SK-N-SH (cell line): Measurements from ENCODE around the gene MATN4. TPM values are rescaled to one million over a fixed set of nuclear protein-coding genes. Genes with fewer than 3 reads are reported as not detected.

Source experiments
- CTCF ChIA-PET: fragments of 300-600, 350-600 bp; formaldehyde crosslinking; extraction: SDS; loops from one replicate; lab custom pipeline; 2021; lab: Yijun Ruan, JAX
- POLR2A ChIA-PET: fragments of 350-600 bp; sonication (Branson Sonifier 250); formaldehyde crosslinking; extraction: SDS; loops from one replicate; lab custom pipeline; 2020; ENCODE audit warnings: antibody characterized with exemption, inconsistent platforms; lab: Yijun Ruan, JAX
- DNase-seq: peaks from one replicate; pipeline ENCODE4 v3.0.0; 2012
- H2AFZ ChIP-seq: fragments of 200-600 bp; sonication (generic); 2 replicates; pipeline ENCODE4 v1.8.1; 2016; ENCODE audit warnings: antibody characterized with exemption, mild to moderate bottlenecking, low read depth
- H3F3A ChIP-seq: fragments of 200-600 bp; sonication (generic); replicated peaks from 2 replicates; pipeline ENCODE3; 2016; ENCODE audit warnings: antibody characterized with exemption, mild to moderate bottlenecking; ENCODE audit not compliant: insufficient read depth
- H3K27ac ChIP-seq, 2 experiments: fragments of 200-500 bp in 1 of 2; fragments of 200-600 bp in 1 of 2; sonication (Bioruptor generic) in 1 of 2; sonication (generic), shearing (Covaris generic) in 1 of 2; 2 replicates each; pipeline versions ENCODE4 v1.5.1 to v1.6.1; 2014 to 2016; ENCODE audit warnings: low read depth in 2 of 2, inconsistent platforms in 1 of 2, low read length in 1 of 2, mild to moderate bottlenecking in 1 of 2, mixed read lengths in 1 of 2
- H3K27me3 ChIP-seq: fragments of 200-600 bp; sonication (generic), shearing (Covaris generic); 2 replicates; pipeline ENCODE4 v1.6.1; 2016; ENCODE audit warnings: mixed run types; ENCODE audit not compliant: insufficient read depth
- H3K36me3 ChIP-seq, 2 experiments: fragments of 200-500 bp in 1 of 2; fragments of 200-600 bp in 1 of 2; sonication (Bioruptor generic) in 1 of 2; sonication (generic) in 1 of 2; replicated peaks in 1 of 2; 2 replicates each; pipeline versions ENCODE3 to v1.5.1; 2014 to 2016; ENCODE audit warnings: low read length in 1 of 2, mild to moderate bottlenecking in 1 of 2; ENCODE audit not compliant: insufficient read depth in 2 of 2, control insufficient read depth in 1 of 2
- H3K4me1 ChIP-seq, 2 experiments: fragments of 200-500 bp in 1 of 2; fragments of 200-600 bp in 1 of 2; sonication (Bioruptor generic) in 1 of 2; sonication (generic), shearing (Covaris generic) in 1 of 2; 2 replicates each; pipeline versions ENCODE4 v1.5.1 to v1.6.1; 2014 to 2016; ENCODE audit warnings: low read depth in 1 of 2, low read length in 1 of 2, mixed run types in 1 of 2; ENCODE audit not compliant: insufficient read depth in 2 of 2, control insufficient read depth in 1 of 2
- H3K4me2 ChIP-seq: fragments of 200-600 bp; sonication (generic), shearing (Covaris generic); 2 replicates; pipeline ENCODE4 v1.6.1; 2017; ENCODE audit warnings: mixed run types
- H3K4me3 ChIP-seq, 2 experiments: fragments of 200-500 bp in 1 of 2; fragments of 200-600 bp in 1 of 2; sonication (Bioruptor generic) in 1 of 2; sonication (generic), shearing (Covaris generic) in 1 of 2; 2 replicates each; pipeline versions ENCODE4 v1.5.1 to v1.8.1; 2014 to 2016; ENCODE audit warnings: low read depth in 2 of 2, inconsistent platforms in 1 of 2, low read length in 1 of 2, mild to moderate bottlenecking in 1 of 2, mixed read lengths in 1 of 2, moderate library complexity in 1 of 2
- H3K79me2 ChIP-seq: fragments of 200-600 bp; sonication (generic); 2 replicates; pipeline ENCODE4 v1.8.1; 2017; ENCODE audit warnings: mild to moderate bottlenecking; ENCODE audit not compliant: insufficient read depth
- H3K9ac ChIP-seq: fragments of 200-600 bp; sonication (generic); 2 replicates; pipeline ENCODE4 v1.6.1; 2017; ENCODE audit warnings: mixed run types
- H3K9me2 ChIP-seq: fragments of 200-600 bp; sonication (generic); 2 replicates; pipeline ENCODE4 v1.6.1; 2017; ENCODE audit warnings: mixed run types
- H3K9me3 ChIP-seq: fragments of 200-600 bp; sonication (generic); 2 replicates; pipeline ENCODE4 v1.6.1; 2017; ENCODE audit warnings: mixed run types, mild to moderate bottlenecking, moderate library complexity
- H4K20me1 ChIP-seq: fragments of 200-600 bp; sonication (generic); 2 replicates; pipeline ENCODE4 v1.6.1; 2017; ENCODE audit warnings: mild to moderate bottlenecking, mixed run types; ENCODE audit not compliant: insufficient read depth
- FOSL2 ChIP-seq: IDR thresholded peaks from 2 replicates; pipeline ENCODE4 v1.4.0; 2012; ENCODE audit warnings: low read depth, mild to moderate bottlenecking, moderate library complexity, borderline replicate concordance
- FOXM1 ChIP-seq: IDR thresholded peaks from 2 replicates; pipeline ENCODE4 v1.4.0; 2012; ENCODE audit warnings: low read depth, mild to moderate bottlenecking
- IRF3 ChIP-seq: fragments of 150-350 bp; IDR thresholded peaks from 2 replicates; pipeline ENCODE4 v1.6.1; 2016; ENCODE audit warnings: mild to moderate bottlenecking, low read depth, low read length
- MXI1 ChIP-seq: IDR thresholded peaks from 2 replicates; pipeline ENCODE4 v1.6.1; 2012; ENCODE audit warnings: mild to moderate bottlenecking, low read depth, low read length, improper control_type of control experiment
- NFIC ChIP-seq: IDR thresholded peaks from 2 replicates; pipeline ENCODE4 v1.4.0; 2012; ENCODE audit warnings: borderline replicate concordance
- POLR2AphosphoS5 ChIP-seq: IDR thresholded peaks from 2 replicates; pipeline ENCODE4 v1.6.1; 2012; ENCODE audit warnings: low read depth, low read length
- SMC3 ChIP-seq: IDR thresholded peaks from 2 replicates; pipeline ENCODE4 v1.6.1; 2012; ENCODE audit warnings: low read depth, low read length, improper control_type of control experiment
- TAF1 ChIP-seq: IDR thresholded peaks from 2 replicates; pipeline ENCODE4 v1.6.1; 2012; ENCODE audit warnings: low read depth, mild to moderate bottlenecking, low read length, moderate library complexity, borderline replicate concordance
- USF2 ChIP-seq: fragments of 150-350 bp; IDR thresholded peaks from 2 replicates; pipeline ENCODE4 v1.6.1; 2017; ENCODE audit warnings: antibody characterized with exemption, low read length, low read depth, borderline replicate concordance
- WGBS: methylation state at CpG from one replicate; pipeline ENCODE4 v1.1.6; 2017; ENCODE audit warnings: low lambda C conversion rate; 5-methylcytosine and 5-hydroxymethylcytosine counted together
- polyA plus RNA-seq, 3 experiments: library from polyadenylated mRNA; depleted of rRNA; stranded (reverse); fragments of >200 nt; gene quantifications; 2 replicates each; pipeline ENCODE4 v1.2.3, GENCODE V29; 2012

MATN4 gene
- polyA plus RNA-seq, 1 of the 3 experiments (the other 2 are of a cell fraction) = 0.16 TPM

GRCh38 chr20:45355209-45356084 is 47.3 kb upstream of the MATN4 start:
- POLR2A ChIA-PET = no interaction called here

GRCh38 chr20:45354423-45355208 is 46.5 kb upstream of the MATN4 start:
- Histone ChIP-seq H4K20me1 (no peaks in the 10 kb centered on the region), H2AFZ (peak overlapping the region; percentile 83), H3K4me2 (peak overlapping the region; percentile 69), H3K27me3 (no peaks in the 10 kb centered on the region), H3K9ac (no peak overlapping the region), H3K4me1 (peaks cover 0 to 2% of the 10 kb centered on the region in 2 experiments; a peak in 2 of 4 replicates)
- no peak for DNase-seq
- CTCF ChIA-PET = interaction anchor here (1.5 to 2.7 kb wide), 3 partner anchors 9 to 82 kb away, joined by 3 to 14 read pairs (median 11); partner anchors contain the start of gene SYS1
- POLR2A ChIA-PET = interaction anchor here (1.1 kb wide), 1 partner anchor 8 kb away, joined by 3 read pairs; the partner anchor contains the start of gene SYS1
- 76% methylated on average over 9 of the region's 9 CpGs for WGBS
- TF ChIP-seq SMC3 (no peak), MXI1 (no peak), POLR2AphosphoS5 (no peak), NFIC (peak; percentile 15; the same call in 1 of the 2 replicates), IRF3 (no peak)
- TF ChIP-seq, all 33 proteins: peak for 1
- Histone ChIP-seq H3K79me2 (no peaks in the 10 kb centered on the region), H3F3A (peaks cover 14% of the 10 kb centered on the region), H3K9me3 (no peaks in the 10 kb centered on the region), H3K36me3 (no peaks in the 10 kb centered on the region), H3K4me3 (no peak overlapping the region; a peak in 1 of 4 replicates), H3K9me2 (no peaks in the 10 kb centered on the region), H3K27ac (peak overlapping the region in 1 of 2 experiments; percentile 66; a peak in 2 of 4 replicates)

More at GRCh38 chr20:45355209-45356084, 47.3 kb upstream of the MATN4 start:
- Histone ChIP-seq H3K4me3 (no peak overlapping the region; a peak in 1 of 4 replicates), H3K9ac (no peak overlapping the region), H3K79me2 (no peaks in the 10 kb centered on the region), H3K27me3 (no peaks in the 10 kb centered on the region), H3F3A (peaks cover 10% of the 10 kb centered on the region), H3K9me2 (no peaks in the 10 kb centered on the region), H3K36me3 (no peaks in the 10 kb centered on the region), H3K27ac (peak overlapping the region in 1 of 2 experiments; percentile 66; a peak in 2 of 4 replicates), H4K20me1 (no peaks in the 10 kb centered on the region), H3K4me2 (peak overlapping the region; percentile 69), H2AFZ (peak overlapping the region; percentile 83), H3K9me3 (no peaks in the 10 kb centered on the region), H3K4me1 (peaks cover 0 to 2% of the 10 kb centered on the region in 2 experiments; a peak in 2 of 4 replicates)
- DNase-seq = no peak
- WGBS = 59% methylated on average over 5 of the region's 5 CpGs
- CTCF ChIA-PET = interaction anchor here (1.8 kb wide), 1 partner anchor 8 kb away, joined by 11 read pairs; the partner anchor contains the start of gene SYS1
- TF ChIP-seq MXI1 = no peak
- no peak for TF ChIP-seq NFIC
- no peak for TF ChIP-seq USF2
- TF ChIP-seq TAF1 = no peak
- no peak for TF ChIP-seq FOXM1
- TF ChIP-seq FOSL2 = peak; percentile 61; the same call in 1 of the 2 replicates
